HEK293T (cell line): ENCODE measurements around the gene HNMT.

ENCODE experiments used
- ARNT ChIP-seq: fragments of 450-650 bp; IDR thresholded peaks from 2 replicates; pipeline ENCODE4 v1.6.1; 2017; ENCODE audit warnings: mild to moderate bottlenecking
- ELF4 ChIP-seq: fragments of 450-650 bp; IDR thresholded peaks from 2 replicates; pipeline ENCODE4 v1.6.1; 2017; ENCODE audit warnings: antibody characterized with exemption
- FOXA1 ChIP-seq: fragments of 450-650 bp; IDR thresholded peaks from 2 replicates; pipeline ENCODE4 v1.6.1; 2016; ENCODE audit warnings: mild to moderate bottlenecking
- NFRKB ChIP-seq: fragments of 450-650 bp; IDR thresholded peaks from 2 replicates; pipeline ENCODE4 v1.6.1; 2016; ENCODE audit warnings: mild to moderate bottlenecking, moderate library complexity
- SP1 ChIP-seq: fragments of 450-650 bp; IDR thresholded peaks from 2 replicates; pipeline ENCODE4 v1.6.1; 2017
- SUZ12 ChIP-seq: fragments of 450-650 bp; IDR thresholded peaks from 2 replicates; pipeline ENCODE4 v1.6.1; 2016; ENCODE audit warnings: mild to moderate bottlenecking

DNA sequence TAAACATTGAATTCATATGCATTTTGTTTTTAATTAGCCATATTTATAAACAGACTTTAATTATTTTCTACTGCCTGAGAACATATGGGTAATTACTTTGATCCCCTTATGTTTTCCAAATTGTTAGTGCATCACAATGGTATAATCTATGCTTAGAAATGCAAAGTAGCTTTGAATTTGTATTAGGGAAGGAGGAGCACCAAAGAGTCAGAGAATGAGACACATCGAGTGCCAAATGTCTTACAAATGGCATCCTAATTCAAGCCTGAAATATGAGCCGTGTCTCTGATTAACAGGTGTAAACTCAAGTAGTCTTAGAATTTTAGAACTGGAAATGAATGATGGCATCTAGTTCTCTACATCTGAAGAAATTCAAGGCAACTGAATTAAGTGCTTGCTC is 8.7 kb upstream of the HNMT start:
- TF ChIP-seq NFRKB (no peak), ARNT (no peak), ELF4 (no peak), SUZ12 (no peak), FOXA1 (no peak), SP1 (no peak)
